ENCODE data around the gene FANCI.

FANCI gene

GRCh38 chr15:89333959-89334509 is 90.3 kb downstream of the FANCI start:
- DNase-seq, result no peak

- peak; percentile 86 to 99 (median 97) for DNase-seq
Observed at GRCh38 chr15:89334510-89335297, 90.9 kb downstream of the FANCI start, which contains the start of gene POLG. TSS of gene POLG (minus strand) at chr15:89334824. CDS start at chr15:89333754, 1,070 bp downstream.

- peak in 5 of 14 donors; percentile 49 to 62 (median 54) for DNase-seq
Observed at GRCh38 chr15:89335298-89336041, 91.7 kb downstream of the FANCI start.

- DNase-seq, result no peak
Observed at GRCh38 chr15:89338036-89338435, 94.3 kb downstream of the FANCI start.

GRCh38 chr15:89340573-89340972 is 96.8 kb downstream of the FANCI start:
- DNase-seq, result no peak

GRCh38 chr15:89341316-89342005 is 97.7 kb downstream of the FANCI start:
- DNase-seq, result peak in 1 of 14 donors; percentile 60

GRCh38 chr15:89342840-89343239 is 99.1 kb downstream of the FANCI start:
- DNase-seq, result no peak

GRCh38 chr15:89345248-89345647 is 101.5 kb downstream of the FANCI start:
- DNase-seq, result no peak

- peak in 1 of 14 donors; percentile 80 for DNase-seq
Observed at GRCh38 chr15:89346516-89347231, 102.9 kb downstream of the FANCI start.

GRCh38 chr15:89349206-89349558 is 105.4 kb downstream of the FANCI start:
- DNase-seq, result no peak

- DNase-seq, result no peak
Observed at GRCh38 chr15:89352476-89352875, 108.7 kb downstream of the FANCI start.

- DNase-seq, result no peak
Observed at GRCh38 chr15:89353991-89354390, 110.2 kb downstream of the FANCI start.

- DNase-seq, result peak in 6 of 14 donors; percentile 15 to 71 (median 34)
Observed at GRCh38 chr15:89356634-89357298, 113.0 kb downstream of the FANCI start.

- no peak for DNase-seq
Observed at GRCh38 chr15:89358435-89358754, 114.6 kb downstream of the FANCI start.

GRCh38 chr15:89358755-89359439 is 115.1 kb downstream of the FANCI start:
- peak; percentile 17 to 95 (median 78) for DNase-seq

- no peak for DNase-seq
Observed at GRCh38 chr15:89359471-89360293, 115.9 kb downstream of the FANCI start.

GRCh38 chr15:89360294-89360971 is 116.7 kb downstream of the FANCI start:
- peak in 7 of 14 donors; percentile 32 to 69 (median 59) for DNase-seq

- peak in 12 of 14 donors; percentile 30 to 86 (median 64) for DNase-seq
Observed at GRCh38 chr15:89361451-89362202, 117.8 kb downstream of the FANCI start.

Measured in C1 segment of cervical spinal cord (tissue), 14 donors.